Measurements from ENCODE around the gene CDC7. TPM values are rescaled to one million over a fixed set of nuclear protein-coding genes. Genes with fewer than 3 reads are reported as not detected.
A peak's percentile ranks its signal among the peaks of the same experiment; 100 is the strongest.

Gene CDC7
- polyA plus RNA-seq, 2 of the 4 experiments (the other 2 are of a cell fraction), result 10.1 to 16.8 TPM

GRCh38 chr1:91549041-91549735 lies 48.5 kb downstream of the CDC7 start:
- 29% methylated on average over 2 of the region's 2 CpGs for WGBS (ENCODE audit: missing lambda C conversion rate)
- CTCF ChIA-PET, result no interaction called here
- no peak for TF ChIP-seq HES2 (IDR thresholded peaks at IDR 0.05)
- no peak for TF ChIP-seq USF2 (IDR thresholded peaks at IDR 0.05)
- TF ChIP-seq MYC (IDR thresholded peaks at IDR 0.05; ENCODE audit: borderline replicate concordance, low read length), result no peak
- no peak for TF ChIP-seq ZC3H11A (IDR thresholded peaks at IDR 0.05)
- TF ChIP-seq GATA3 (IDR thresholded peaks at IDR 0.05; ENCODE audit: borderline replicate concordance), result no peak
- no peak for TF ChIP-seq TFCP2L1 (CRISPR knock-in tag; IDR thresholded peaks at IDR 0.05)
- no peak for TF ChIP-seq POLR2AphosphoS2 (conservative IDR thresholded peaks at IDR 0.05; ENCODE audit: low read length)
- no peak for TF ChIP-seq NR3C1 (IDR thresholded peaks at IDR 0.05)
- no peak for TF ChIP-seq FOXS1 (CRISPR knock-in tag; IDR thresholded peaks at IDR 0.05)
- TF ChIP-seq, protein P1, sequence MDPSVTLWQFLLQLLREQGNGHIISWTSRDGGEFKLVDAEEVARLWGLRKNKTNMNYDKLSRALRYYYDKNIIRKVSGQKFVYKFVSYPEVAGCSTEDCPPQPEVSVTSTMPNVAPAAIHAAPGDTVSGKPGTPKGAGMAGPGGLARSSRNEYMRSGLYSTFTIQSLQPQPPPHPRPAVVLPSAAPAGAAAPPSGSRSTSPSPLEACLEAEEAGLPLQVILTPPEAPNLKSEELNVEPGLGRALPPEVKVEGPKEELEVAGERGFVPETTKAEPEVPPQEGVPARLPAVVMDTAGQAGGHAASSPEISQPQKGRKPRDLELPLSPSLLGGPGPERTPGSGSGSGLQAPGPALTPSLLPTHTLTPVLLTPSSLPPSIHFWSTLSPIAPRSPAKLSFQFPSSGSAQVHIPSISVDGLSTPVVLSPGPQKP (IDR thresholded peaks at IDR 0.05; ENCODE audit: low read depth, low read length), result no peak
- POLR2A ChIA-PET, result no interaction called here
- Histone ChIP-seq H3K4me3 (no peak overlapping the region), H3K4me2 (no peak overlapping the region), H3K4me1 (peaks cover 12% of the 10 kb centered on the region; the same call in 2 of the 3 replicates), H3K27ac (no peak overlapping the region), H3K9me3 (no peaks in the 10 kb centered on the region)
- FAIRE-seq (no peak), DNase-seq (ENCODE audit: low read depth in 1 of 2, low spot score in 1 of 2) (no peak), ATAC-seq (no peak)

- Histone ChIP-seq H3K4me3 (no peak overlapping the region), H3K9me3 (no peaks in the 10 kb centered on the region), H3K4me2 (no peak overlapping the region), H3K27ac (no peak overlapping the region), H3K4me1 (peaks cover 16% of the 10 kb centered on the region; the same call in 2 of the 3 replicates)
- CTCF ChIA-PET, result no interaction called here
- DNase-seq (ENCODE audit: low read depth in 1 of 2, low spot score in 1 of 2) (no peak), ATAC-seq (no peak), FAIRE-seq (no peak)
- TF ChIP-seq CHD2 (IDR thresholded peaks at IDR 0.05; ENCODE audit: low read length, partially characterized antibody) (no peak), NR3C1 (IDR thresholded peaks at IDR 0.05) (no peak)
- POLR2A ChIA-PET, result no interaction called here
- 91% methylated on average over 2 of the region's 2 CpGs for WGBS (ENCODE audit: missing lambda C conversion rate)
These were observed 50.3 kb downstream of the CDC7 start for GRCh38 chr1:91550961-91551360.

- Histone ChIP-seq H3K4me1 (peaks cover 21% of the 10 kb centered on the region; the same call in 2 of the 3 replicates), H3K9me3 (no peaks in the 10 kb centered on the region), H3K4me2 (no peak overlapping the region), H3K4me3 (no peak overlapping the region), H3K27ac (no peak overlapping the region)
- ChIA-PET POLR2A (no interaction called here), CTCF (no interaction called here)
- DNase-seq (ENCODE audit: low read depth in 1 of 2, low spot score in 1 of 2), result no peak
- TF ChIP-seq MYC (IDR thresholded peaks at IDR 0.05; ENCODE audit: borderline replicate concordance, low read length) (no peak), HES2 (IDR thresholded peaks at IDR 0.05) (no peak), FOSL2 (IDR thresholded peaks at IDR 0.05) (no peak), FOSL2 (CRISPR knock-in tag; IDR thresholded peaks at IDR 0.05) (no peak), ZNF302 (CRISPR knock-in tag; IDR thresholded peaks at IDR 0.05) (no peak), FOXS1 (CRISPR knock-in tag; IDR thresholded peaks at IDR 0.05) (no peak)
- TF ChIP-seq, protein P2, sequence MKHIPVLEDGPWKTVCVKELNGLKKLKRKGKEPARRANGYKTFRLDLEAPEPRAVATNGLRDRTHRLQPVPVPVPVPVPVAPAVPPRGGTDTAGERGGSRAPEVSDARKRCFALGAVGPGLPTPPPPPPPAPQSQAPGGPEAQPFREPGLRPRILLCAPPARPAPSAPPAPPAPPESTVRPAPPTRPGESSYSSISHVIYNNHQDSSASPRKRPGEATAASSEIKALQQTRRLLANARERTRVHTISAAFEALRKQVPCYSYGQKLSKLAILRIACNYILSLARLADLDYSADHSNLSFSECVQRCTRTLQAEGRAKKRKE (CRISPR knock-in tag; IDR thresholded peaks at IDR 0.05; ENCODE audit: low read depth), result no peak
- FAIRE-seq, result no peak
- ATAC-seq, result no peak
These were observed 51.4 kb downstream of the CDC7 start for GRCh38 chr1:91552091-91552490.

DNA sequence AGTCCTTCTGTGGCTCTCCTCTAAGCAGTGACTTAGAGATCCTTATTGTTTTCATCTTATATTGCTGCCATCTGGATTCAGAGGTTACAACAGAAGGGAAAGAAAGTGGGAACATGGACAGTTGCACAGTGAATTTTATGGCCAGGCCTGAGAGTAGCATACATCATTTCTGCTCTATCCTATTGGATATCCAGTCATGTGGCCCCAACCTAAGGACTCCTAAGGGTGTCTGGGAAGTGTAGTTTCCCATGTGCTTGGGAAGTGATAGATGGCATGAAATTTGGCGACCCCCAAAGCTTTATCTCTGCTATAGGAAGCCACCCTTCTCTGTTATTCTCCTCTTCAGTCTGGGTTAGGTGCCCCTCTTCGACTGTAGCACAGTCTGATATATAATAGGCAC lies 51.9 kb downstream of the CDC7 start:
- ATAC-seq (no peak), FAIRE-seq (no peak), DNase-seq (ENCODE audit: low read depth in 1 of 2, low spot score in 1 of 2) (no peak)
- Histone ChIP-seq H3K9me3 (no peaks in the 10 kb centered on the region), H3K4me3 (no peak overlapping the region), H3K4me1 (peaks cover 18% of the 10 kb centered on the region; the same call in 1 of the 3 replicates), H3K27ac (no peak overlapping the region), H3K4me2 (peak overlapping the region; percentile 21; the same call in 1 of the 3 replicates)
- no peak for TF ChIP-seq ZC3H11A (IDR thresholded peaks at IDR 0.05)
- TF ChIP-seq, protein P2 (CRISPR knock-in tag; IDR thresholded peaks at IDR 0.05; ENCODE audit: low read depth), result no peak
- TF ChIP-seq EHF (CRISPR knock-in tag; IDR thresholded peaks at IDR 0.05), result no peak
- no peak for TF ChIP-seq HEYL (CRISPR knock-in tag; IDR thresholded peaks at IDR 0.05)
- TF ChIP-seq HOXB13 (CRISPR knock-in tag; IDR thresholded peaks at IDR 0.05; ENCODE audit: low read depth), result no peak
- 54% methylated on average over 2 of the region's 2 CpGs for WGBS (ENCODE audit: missing lambda C conversion rate)
- ChIA-PET CTCF (no interaction called here), POLR2A (no interaction called here)

Measured in A549 (cell line).